T-helper 1 cell treated with Interleukin-12 subunit alpha and Interleukin-12 subunit beta and Interleukin-4 antibody, amounts not matched to agents 30 ng/mL and 1 ng/mL, for 36 hours (primary cell): ENCODE data around the gene SFPQ. TPM values are rescaled to one million over a fixed set of nuclear protein-coding genes. Genes with fewer than 3 reads are reported as not detected.
"Not testable (repeated sequence)": the region's sequence is repeated elsewhere in the genome, so short reads cannot be mapped to it uniquely, and the experiment has no call there.

Experiments
- intact Hi-C: fragments of 100-400 bp; cut with micrococcal nuclease; formaldehyde crosslinking; loops from one replicate; pipeline ENCODE4 v1.15.1; 2024
- total RNA-seq: library from RNA; stranded (reverse); gene quantifications from 2 replicates; pipeline ENCODE4 v1.2.3, GENCODE V29; 2022

The SFPQ gene
- total RNA-seq: 357 and 362 TPM in 2 replicates

- intact Hi-C loops: loop anchor here (1.0 to 10.0 kb wide), 6 partner anchors 9 to 1192 kb away; partner anchors contain the start of genes MAP7D1, PSMB2, STK40 and TMEM35B
Observed at GRCh38 chr1:35192853-35193664, at the start of gene SFPQ. TSS of gene SFPQ (minus strand) at chr1:35193145. CDS start at chr1:35193049, 96 bp downstream.

GRCh38 chr1:35236772-35237171 lies 43.8 kb upstream of the SFPQ start:
- intact Hi-C loops: not testable (repeated sequence)

- intact Hi-C loops: no loop called here
Observed at GRCh38 chr1:35231287-35231686, 38.3 kb upstream of the SFPQ start.

- intact Hi-C loops: no loop called here
Observed at GRCh38 chr1:35229587-35230360, 36.8 kb upstream of the SFPQ start.

GRCh38 chr1:35226546-35226945 lies 33.6 kb upstream of the SFPQ start:
- intact Hi-C loops: no loop called here

- intact Hi-C loops: no loop called here
Observed at GRCh38 chr1:35223084-35223630, 30.2 kb upstream of the SFPQ start.

GRCh38 chr1:35222322-35223083 lies 29.6 kb upstream of the SFPQ start:
- intact Hi-C loops: no loop called here

- intact Hi-C loops: no loop called here
Observed at GRCh38 chr1:35220976-35221375, 28.0 kb upstream of the SFPQ start.

- intact Hi-C loops: no loop called here
Observed at GRCh38 chr1:35215346-35215745, 22.4 kb upstream of the SFPQ start.

- intact Hi-C loops: no loop called here
Observed at GRCh38 chr1:35211120-35211414, 18.1 kb upstream of the SFPQ start.

GRCh38 chr1:35210321-35211119 lies 17.6 kb upstream of the SFPQ start:
- intact Hi-C loops: no loop called here

- intact Hi-C loops: loop anchor here (2.0 kb wide), 2 partner anchors 248 to 354 kb away; partner anchors contain the start of genes KIAA0319L and NCDN
Observed at GRCh38 chr1:35203295-35203694, 10.3 kb upstream of the SFPQ start.

GRCh38 chr1:35202048-35202719 lies 9.2 kb upstream of the SFPQ start:
- intact Hi-C loops: loop anchor here (1.0 to 2.0 kb wide), 8 partner anchors 10 to 572 kb away; partner anchors contain the start of genes KIAA0319L, NCDN and ZMYM4

GRCh38 chr1:35201631-35202030 lies 8.7 kb upstream of the SFPQ start:
- intact Hi-C loops: loop anchor here (1.0 to 2.0 kb wide), 9 partner anchors 9 to 573 kb away; partner anchors contain the start of genes KIAA0319L, NCDN and ZMYM4

- intact Hi-C loops: loop anchor here (1.0 to 10.0 kb wide), 6 partner anchors 10 to 1193 kb away; partner anchors contain the start of genes MAP7D1, PSMB2, STK40 and TMEM35B
Observed at GRCh38 chr1:35192056-35192852, 691 bp downstream of the SFPQ start.

GRCh38 chr1:35191429-35192055 lies 1.4 kb downstream of the SFPQ start:
- intact Hi-C loops: loop anchor here (1.0 to 10.0 kb wide), 6 partner anchors 11 to 1193 kb away; partner anchors contain the start of genes MAP7D1, PSMB2, STK40 and TMEM35B

- intact Hi-C loops: loop anchor here (1.0 to 10.0 kb wide), 5 partner anchors 159 to 1194 kb away; partner anchors contain the start of genes MAP7D1, PSMB2, STK40 and TMEM35B
Observed at GRCh38 chr1:35190784-35191183, 2.2 kb downstream of the SFPQ start.
